H9 (cell line): ENCODE measurements around the gene IL20. TPM values are rescaled to one million over a fixed set of nuclear protein-coding genes. Genes with fewer than 3 reads are reported as not detected.

Experiments used
- DNase-seq: peaks from one replicate; pipeline ENCODE4 v3.0.0-alpha.2; 2017
- H2AFZ ChIP-seq: one replicate; pipeline ENCODE4 v1.6.1; 2013; ENCODE audit warnings: mild to moderate bottlenecking, low read length, control low read depth, moderate library complexity
- H2AK5ac ChIP-seq: 2 replicates; pipeline ENCODE4 v1.6.1; 2013; ENCODE audit warnings: low read length, control low read depth, mixed read lengths; ENCODE audit not compliant: insufficient read length
- H2BK120ac ChIP-seq: one replicate; pipeline ENCODE4 v1.6.1; 2013; ENCODE audit warnings: low read depth, mild to moderate bottlenecking, low read length, control low read depth, inconsistent platforms; ENCODE audit not compliant: poor library complexity, severe bottlenecking
- H2BK12ac ChIP-seq: 2 replicates; pipeline ENCODE4 v1.6.1; 2013; ENCODE audit warnings: low read length, control low read depth, mixed read lengths, low read depth; ENCODE audit not compliant: insufficient read length
- H2BK15ac ChIP-seq: 2 replicates; pipeline ENCODE4 v1.6.1; 2013; ENCODE audit warnings: low read depth, low read length, control low read depth
- H2BK20ac ChIP-seq: one replicate; pipeline ENCODE4 v1.6.1; 2013; ENCODE audit warnings: low read depth, mild to moderate bottlenecking, low read length, control low read depth, inconsistent platforms; ENCODE audit not compliant: poor library complexity, severe bottlenecking
- H2BK5ac ChIP-seq: 2 replicates; pipeline ENCODE4 v1.6.1; 2013; ENCODE audit warnings: low read length, control low read depth, mixed read lengths; ENCODE audit not compliant: insufficient read length
- H3K14ac ChIP-seq: 2 replicates; pipeline ENCODE4 v1.6.1; 2013; ENCODE audit warnings: low read length, control low read depth; ENCODE audit not compliant: insufficient read depth
- H3K18ac ChIP-seq: 2 replicates; pipeline ENCODE4 v1.6.1; 2013; ENCODE audit warnings: low read depth, mild to moderate bottlenecking, mixed read lengths, low read length, control low read depth; ENCODE audit not compliant: insufficient read length
- H3K23ac ChIP-seq: 2 replicates; pipeline ENCODE4 v1.6.1; 2013; ENCODE audit warnings: low read length, control low read depth, mixed read lengths, low read depth; ENCODE audit not compliant: insufficient read length
- H3K23me2 ChIP-seq: 2 replicates; pipeline ENCODE4 v1.6.1; 2013; ENCODE audit warnings: low read depth, mild to moderate bottlenecking, mixed read lengths, low read length, control low read depth; ENCODE audit not compliant: insufficient read length, poor library complexity, severe bottlenecking
- H3K27ac ChIP-seq: 2 replicates; pipeline ENCODE4 v1.5.1; 2013; ENCODE audit warnings: low read length, control low read depth, mixed read lengths, low read depth; ENCODE audit not compliant: insufficient read length
- H3K27me3 ChIP-seq: 2 replicates; pipeline ENCODE4 v1.6.1; 2013; ENCODE audit warnings: low read length, control low read depth, inconsistent platforms; ENCODE audit not compliant: insufficient read depth
- H3K4ac ChIP-seq: 2 replicates; pipeline ENCODE4 v1.6.1; 2013; ENCODE audit warnings: low read depth, mild to moderate bottlenecking, control low read depth, inconsistent platforms, low read length, moderate library complexity
- H3K4me1 ChIP-seq: 2 replicates; pipeline ENCODE4 v1.6.1; 2013; ENCODE audit warnings: low read length, control low read depth, inconsistent platforms; ENCODE audit not compliant: insufficient read depth
- H3K4me2 ChIP-seq: 2 replicates; pipeline ENCODE4 v1.6.1; 2013; ENCODE audit warnings: low read length, control low read depth, mixed read lengths; ENCODE audit not compliant: insufficient read length, insufficient read depth
- H3K56ac ChIP-seq: 2 replicates; pipeline ENCODE4 v1.6.1; 2013; ENCODE audit warnings: low read depth, mild to moderate bottlenecking, mixed read lengths, low read length, control low read depth; ENCODE audit not compliant: insufficient read length
- H3K79me1 ChIP-seq: 2 replicates; pipeline ENCODE4 v1.6.1; 2013; ENCODE audit warnings: low read depth, mild to moderate bottlenecking, moderate library complexity, low read length, control low read depth, inconsistent platforms; ENCODE audit not compliant: insufficient read depth, poor library complexity, severe bottlenecking
- H3K79me2 ChIP-seq: 2 replicates; pipeline ENCODE4 v1.6.1; 2013; ENCODE audit warnings: low read length, control low read depth, inconsistent platforms; ENCODE audit not compliant: insufficient read depth
- H3K9ac ChIP-seq: 2 replicates; pipeline ENCODE4 v1.6.1; 2013; ENCODE audit warnings: low read length, control low read depth, mixed read lengths; ENCODE audit not compliant: insufficient read length; ENCODE audit errors: extremely low read depth
- H3K9me3 ChIP-seq: one replicate; pipeline ENCODE4 v1.6.1; 2013; ENCODE audit warnings: low read depth, low read length, inconsistent platforms; ENCODE audit not compliant: control insufficient read depth
- H3T11ph ChIP-seq: one replicate; pipeline ENCODE4 v1.6.1; 2013; ENCODE audit warnings: mild to moderate bottlenecking, low read length, control low read depth, inconsistent platforms
- H4K20me1 ChIP-seq: one replicate; pipeline ENCODE4 v1.6.1; 2013; ENCODE audit not compliant: control insufficient read depth, insufficient read length, insufficient read depth
- H4K5ac ChIP-seq: 2 replicates; pipeline ENCODE4 v1.6.1; 2013; ENCODE audit warnings: low read depth, mild to moderate bottlenecking, mixed read lengths, low read length, control low read depth; ENCODE audit not compliant: insufficient read length
- H4K8ac ChIP-seq: replicated peaks from 2 replicates; pipeline ENCODE4 v1.6.1; 2013; ENCODE audit warnings: low read length, control low read depth, mixed read lengths, low read depth; ENCODE audit not compliant: insufficient read length
- H4K91ac ChIP-seq: 2 replicates; pipeline ENCODE4 v1.6.1; 2013; ENCODE audit warnings: low read depth, mild to moderate bottlenecking, moderate library complexity, mixed read lengths, low read length, control low read depth; ENCODE audit not compliant: insufficient read length
- H3K27ac Mint-ChIP-seq, 3 experiments: 2 replicates in 2 of 3; 3 replicates in 1 of 3; pipeline ENCODE4 v1.8.0; 2020 to 2021; ENCODE audit warnings: mixed read lengths in 3 of 3, mild to moderate bottlenecking in 1 of 3, moderate library complexity in 1 of 3
- H3K27me3 Mint-ChIP-seq: 2 replicates; pipeline ENCODE4 v1.8.0; 2021; ENCODE audit warnings: low read depth, mild to moderate bottlenecking, moderate library complexity, mixed read lengths
- H3K36me3 Mint-ChIP-seq, 3 experiments: 2 replicates in 2 of 3; 3 replicates in 1 of 3; pipeline ENCODE4 v1.8.0; 2020 to 2021; ENCODE audit warnings: low read depth in 3 of 3, mixed read lengths in 3 of 3; ENCODE audit not compliant: insufficient read depth in 1 of 3
- H3K4me1 Mint-ChIP-seq, 2 experiments: 2 replicates each; pipeline ENCODE4 v1.8.0; 2020; ENCODE audit warnings: mixed read lengths in 2 of 2
- H3K4me3 Mint-ChIP-seq, 2 experiments: 2 replicates in 1 of 2; 3 replicates in 1 of 2; pipeline ENCODE4 v1.8.0; 2020 to 2021; ENCODE audit warnings: mild to moderate bottlenecking in 2 of 2, mixed read lengths in 2 of 2, moderate library complexity in 1 of 2
- H3K9me3 Mint-ChIP-seq, 2 experiments: 2 replicates in 1 of 2; 3 replicates in 1 of 2; pipeline ENCODE4 v1.8.0; 2020; ENCODE audit warnings: mild to moderate bottlenecking in 2 of 2, mixed read lengths in 2 of 2, moderate library complexity in 1 of 2
- WGBS: extraction: QIAGEN DNeasy Blood & Tissue Kit; methylation state at CpG from one replicate; pipeline ENCODE4 v1.1.7; 2013; ENCODE audit warnings: missing lambda C conversion rate, low lambda C conversion rate, mixed read lengths; ENCODE audit not compliant: insufficient read length; ENCODE audit errors: extremely low coverage; 5-methylcytosine and 5-hydroxymethylcytosine counted together
- total RNA-seq: library from RNA; stranded (reverse); gene quantifications from 2 replicates; pipeline ENCODE4 v1.2.1, GENCODE V29; 2021
- TF ChIP-seq, protein P1 (sequence below): fragments of 200-600 bp; sonication (generic); conservative IDR thresholded peaks from 3 replicates; pipeline ENCODE4 v1.8.0; 2021; ENCODE audit warnings: antibody characterized with exemption, mild to moderate bottlenecking

The IL20 gene
- total RNA-seq, 1 experiment from 2014 or later, result not detected

DNA sequence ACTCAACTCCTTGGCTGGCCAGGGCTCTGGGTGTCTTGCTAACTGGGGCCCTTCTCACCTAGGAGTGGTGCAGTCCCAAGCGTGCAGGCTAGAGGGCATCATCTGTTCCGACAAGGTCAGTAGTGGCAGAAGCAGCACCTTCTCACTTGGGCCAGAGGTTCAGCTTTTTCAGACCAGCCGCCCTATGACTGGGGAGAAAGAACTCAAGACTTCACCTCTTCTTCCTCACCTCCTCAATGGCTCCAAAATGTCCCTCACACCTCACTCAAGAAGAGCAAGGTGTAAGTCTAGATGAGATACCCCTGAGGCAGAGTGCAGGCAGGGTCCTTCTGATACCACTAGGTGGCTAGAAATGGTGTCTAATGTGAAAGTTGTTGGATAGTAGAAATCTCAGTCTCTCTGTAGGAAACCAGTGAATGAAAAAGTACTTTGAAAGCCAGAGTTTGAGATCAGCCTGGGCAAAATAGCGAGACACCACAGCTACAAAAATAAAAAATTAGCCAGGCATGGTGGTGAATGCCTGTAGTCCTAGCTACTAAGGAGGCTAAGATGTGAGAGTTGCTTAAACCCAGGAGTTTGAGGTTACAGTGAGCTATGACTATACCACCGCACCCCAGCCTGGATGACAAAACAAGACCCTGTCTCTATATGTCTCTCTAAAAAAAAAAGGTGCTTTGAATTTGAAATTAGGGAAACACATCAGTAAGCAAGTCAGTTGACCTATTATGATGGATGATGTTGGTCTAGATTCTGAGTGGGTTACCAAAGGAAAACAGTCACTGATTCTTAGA is 8.6 kb upstream of the IL20 start:
- no peaks in the 10 kb centered on the region for H4K20me1 ChIP-seq
- no peak overlapping the region for H3K14ac ChIP-seq
- no peak overlapping the region for H2BK12ac ChIP-seq
- Mint-ChIP-seq H3K4me3 (no peak overlapping the region), H3K36me3 (peaks cover 0 to 7% (median 0%) of the 10 kb centered on the region in 3 experiments; a peak in 1 of 7 replicates), H3K27ac (no peak overlapping the region), H3K4me1 (peaks cover 0 to 2% of the 10 kb centered on the region in 2 experiments; a peak in 1 of 4 replicates), H3K27me3 (peaks cover 31% of the 10 kb centered on the region), H3K9me3 (peaks cover 15 to 16% of the 10 kb centered on the region in 2 experiments)
- H4K5ac ChIP-seq, result no peak overlapping the region
- H3K18ac ChIP-seq, result no peak overlapping the region
- H4K8ac ChIP-seq, result no peak overlapping the region
- H3K27ac ChIP-seq, result no peak overlapping the region
- H3T11ph ChIP-seq, result no peak overlapping the region
- no peak for DNase-seq
- H3K23me2 ChIP-seq, result no peaks in the 10 kb centered on the region
- H3K27me3 ChIP-seq, result no peaks in the 10 kb centered on the region
- H2BK120ac ChIP-seq, result no peak overlapping the region
- H3K79me2 ChIP-seq, result no peaks in the 10 kb centered on the region
- no peaks in the 10 kb centered on the region for H3K9me3 ChIP-seq
- H2BK20ac ChIP-seq, result no peak overlapping the region
- no peak overlapping the region for H3K4ac ChIP-seq
- H3K4me2 ChIP-seq, result no peak overlapping the region
- H2AFZ ChIP-seq, result no peak overlapping the region
- no peak overlapping the region for H3K9ac ChIP-seq
- no peak overlapping the region for H3K56ac ChIP-seq
- H3K4me1 ChIP-seq, result no peaks in the 10 kb centered on the region
- no peak overlapping the region for H2BK5ac ChIP-seq
- H3K79me1 ChIP-seq, result no peaks in the 10 kb centered on the region
- H4K91ac ChIP-seq, result no peak overlapping the region
- no peak overlapping the region for H2BK15ac ChIP-seq
- no CpG with 5 or more reads among the region's 5 CpGs for WGBS
- no peak overlapping the region for H2AK5ac ChIP-seq
- TF ChIP-seq, protein P1, sequence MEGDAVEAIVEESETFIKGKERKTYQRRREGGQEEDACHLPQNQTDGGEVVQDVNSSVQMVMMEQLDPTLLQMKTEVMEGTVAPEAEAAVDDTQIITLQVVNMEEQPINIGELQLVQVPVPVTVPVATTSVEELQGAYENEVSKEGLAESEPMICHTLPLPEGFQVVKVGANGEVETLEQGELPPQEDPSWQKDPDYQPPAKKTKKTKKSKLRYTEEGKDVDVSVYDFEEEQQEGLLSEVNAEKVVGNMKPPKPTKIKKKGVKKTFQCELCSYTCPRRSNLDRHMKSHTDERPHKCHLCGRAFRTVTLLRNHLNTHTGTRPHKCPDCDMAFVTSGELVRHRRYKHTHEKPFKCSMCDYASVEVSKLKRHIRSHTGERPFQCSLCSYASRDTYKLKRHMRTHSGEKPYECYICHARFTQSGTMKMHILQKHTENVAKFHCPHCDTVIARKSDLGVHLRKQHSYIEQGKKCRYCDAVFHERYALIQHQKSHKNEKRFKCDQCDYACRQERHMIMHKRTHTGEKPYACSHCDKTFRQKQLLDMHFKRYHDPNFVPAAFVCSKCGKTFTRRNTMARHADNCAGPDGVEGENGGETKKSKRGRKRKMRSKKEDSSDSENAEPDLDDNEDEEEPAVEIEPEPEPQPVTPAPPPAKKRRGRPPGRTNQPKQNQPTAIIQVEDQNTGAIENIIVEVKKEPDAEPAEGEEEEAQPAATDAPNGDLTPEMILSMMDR, result peak; percentile 65
- no peak overlapping the region for H3K23ac ChIP-seq
